ENCODE data around the gene IGSF21. TPM values are rescaled to one million over a fixed set of nuclear protein-coding genes. Genes with fewer than 3 reads are reported as not detected.

IGSF21 gene
- total RNA-seq, 6 experiments from 2014 or later: not detected

DNA sequence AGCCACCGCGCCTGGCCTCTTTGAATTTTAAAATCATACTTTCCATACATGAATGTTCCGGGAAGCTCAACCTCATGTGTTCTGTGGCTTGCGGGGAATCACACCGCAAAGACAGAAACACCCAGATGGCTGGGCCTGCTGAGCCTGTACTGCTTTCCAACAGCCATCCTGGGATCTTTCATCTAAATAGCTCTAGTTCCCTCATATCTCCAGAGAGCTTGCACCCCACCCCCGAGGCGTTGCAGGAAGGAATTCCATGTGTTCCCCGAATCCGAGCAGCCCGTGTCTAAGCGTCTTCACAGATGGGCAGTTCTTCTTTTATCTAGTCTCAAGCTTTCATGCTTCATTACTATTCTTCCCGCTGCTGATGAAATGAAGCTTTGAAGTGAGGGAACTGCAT lies 66.4 kb downstream of the IGSF21 start:
- Mint-ChIP-seq H3K36me3 (ENCODE audit: low read depth) (no peaks in the 10 kb centered on the region), H3K9me3 (peaks cover 28% of the 10 kb centered on the region)
- TF ChIP-seq CTCF (IDR thresholded peaks at IDR 0.05): no peak

GRCh38 chr1:18175051-18175450 lies 67.5 kb downstream of the IGSF21 start:
- no peaks in the 10 kb centered on the region for H3K4me1 Mint-ChIP-seq (ENCODE audit: low read depth)
- H3K4me3 Mint-ChIP-seq: no peak overlapping the region
- H3K36me3 Mint-ChIP-seq (ENCODE audit: low read depth): no peaks in the 10 kb centered on the region
- TF ChIP-seq CTCF (IDR thresholded peaks at IDR 0.05): no peak
- H3K27ac Mint-ChIP-seq: no peak overlapping the region
- no peak for DNase-seq
- peaks cover 1% of the 10 kb centered on the region; the same call in 1 of the 2 replicates for H3K27me3 Mint-ChIP-seq (ENCODE audit: insufficient read depth)
- H3K9me3 Mint-ChIP-seq: peaks cover 20% of the 10 kb centered on the region

More for the DNA sequence above, 66.4 kb downstream of the IGSF21 start:
- Mint-ChIP-seq H3K4me3 (no peak overlapping the region), H3K27me3 (ENCODE audit: insufficient read depth) (no peaks in the 10 kb centered on the region), H3K27ac (no peak overlapping the region), H3K4me1 (ENCODE audit: low read depth) (no peaks in the 10 kb centered on the region)
- no peak for DNase-seq

DNA sequence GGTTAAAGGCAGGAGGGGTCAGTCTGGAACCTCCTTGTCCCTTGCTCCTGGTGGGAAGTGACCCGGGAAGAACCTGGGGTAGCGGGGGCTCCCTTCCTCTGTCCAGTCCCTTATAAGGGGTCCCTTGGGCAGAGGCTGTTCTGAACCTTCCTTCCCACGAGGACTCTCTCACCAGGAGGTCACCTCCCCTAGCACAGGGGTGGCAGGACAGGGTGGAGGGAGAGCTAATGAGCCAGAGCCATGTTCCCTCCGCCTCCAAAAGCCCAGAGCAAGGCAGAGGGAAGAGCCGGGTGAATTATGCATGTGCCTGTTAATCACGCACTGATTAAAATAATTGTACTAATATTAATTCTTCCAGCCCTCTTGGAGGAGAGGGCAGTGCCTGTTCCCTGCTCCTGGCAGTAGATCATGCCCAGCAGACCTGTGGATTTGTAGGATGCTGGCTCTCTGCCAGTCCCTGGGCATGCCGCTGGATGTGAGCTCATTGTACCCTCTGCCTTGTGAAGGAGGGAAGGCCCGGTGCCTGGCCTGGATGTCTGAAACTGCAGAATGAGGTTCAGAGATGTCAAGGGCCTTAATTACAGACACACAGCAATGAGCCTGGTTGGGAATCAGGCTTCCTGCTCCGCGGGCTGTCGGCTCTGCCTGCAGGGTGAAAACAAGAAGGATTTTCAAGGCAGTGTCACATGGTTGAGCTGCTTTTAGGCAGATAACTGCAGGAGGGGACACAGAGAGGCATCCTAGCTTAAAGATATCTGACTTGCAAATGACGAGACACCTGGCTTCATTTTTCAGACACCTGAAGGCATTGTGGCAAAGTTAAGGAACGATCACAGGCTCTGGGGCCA lies 68.2 kb downstream of the IGSF21 start:
- no peak for TF ChIP-seq CTCF (IDR thresholded peaks at IDR 0.05)
- Mint-ChIP-seq H3K27ac (no peak overlapping the region), H3K4me3 (no peak overlapping the region), H3K4me1 (ENCODE audit: low read depth) (no peaks in the 10 kb centered on the region), H3K9me3 (peaks cover 16% of the 10 kb centered on the region), H3K36me3 (ENCODE audit: low read depth) (no peaks in the 10 kb centered on the region), H3K27me3 (ENCODE audit: insufficient read depth) (peaks cover 1% of the 10 kb centered on the region; the same call in 1 of the 2 replicates)
- DNase-seq: no peak

DNA sequence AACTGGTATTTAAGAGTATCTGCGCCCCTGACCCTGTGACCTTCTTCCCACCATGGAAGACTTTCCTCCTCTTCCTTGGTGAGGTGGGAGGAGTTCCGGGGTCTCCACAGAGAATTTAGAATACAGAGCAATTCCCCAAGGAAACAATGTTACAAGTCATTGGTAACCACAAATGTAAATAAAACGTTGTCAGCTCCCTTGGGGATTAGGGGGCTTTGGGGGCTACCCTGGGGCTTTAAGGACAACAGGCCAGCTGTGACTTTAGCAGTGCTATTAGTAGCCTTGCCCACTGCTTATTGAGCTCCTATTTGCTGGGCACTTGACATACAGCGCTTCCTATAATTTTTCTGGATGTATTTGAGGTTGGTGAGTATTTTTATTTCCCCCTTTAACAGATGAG lies 69.0 kb downstream of the IGSF21 start:
- H3K36me3 Mint-ChIP-seq (ENCODE audit: low read depth): no peaks in the 10 kb centered on the region
- H3K27ac Mint-ChIP-seq: no peak overlapping the region
- no peak for TF ChIP-seq CTCF (IDR thresholded peaks at IDR 0.05)
- no peak for DNase-seq
- no peaks in the 10 kb centered on the region for H3K4me1 Mint-ChIP-seq (ENCODE audit: low read depth)
- H3K9me3 Mint-ChIP-seq: peaks cover 14% of the 10 kb centered on the region
- peaks cover 3% of the 10 kb centered on the region for H3K27me3 Mint-ChIP-seq (ENCODE audit: insufficient read depth)
- no peak overlapping the region for H3K4me3 Mint-ChIP-seq

DNA sequence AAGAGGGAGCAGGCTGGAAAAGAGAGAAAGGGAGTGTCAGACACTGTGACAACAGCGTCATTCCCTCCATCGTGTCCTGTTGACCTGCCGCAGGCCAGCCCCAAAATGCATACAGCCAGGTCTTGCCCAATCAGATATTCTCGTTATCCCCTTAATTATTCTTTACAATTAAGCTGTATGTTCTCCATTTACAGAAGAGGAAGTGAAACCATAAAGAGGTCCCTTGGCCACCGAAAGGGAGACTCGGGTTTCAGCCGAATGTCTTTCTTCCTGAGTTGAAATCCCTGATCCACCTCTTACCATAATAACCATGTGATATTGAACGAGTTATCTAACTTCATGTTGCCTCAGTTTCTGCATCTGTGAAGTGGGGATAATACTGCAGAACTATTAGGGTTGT lies 70.5 kb downstream of the IGSF21 start:
- Mint-ChIP-seq H3K36me3 (ENCODE audit: low read depth) (no peaks in the 10 kb centered on the region), H3K4me3 (no peak overlapping the region), H3K27ac (no peak overlapping the region), H3K4me1 (ENCODE audit: low read depth) (no peaks in the 10 kb centered on the region), H3K27me3 (ENCODE audit: insufficient read depth) (peaks cover 3% of the 10 kb centered on the region), H3K9me3 (peaks cover 14% of the 10 kb centered on the region)
- DNase-seq: no peak
- no peak for TF ChIP-seq CTCF (IDR thresholded peaks at IDR 0.05)
